ENCODE data around the gene COL21A1.

Gene COL21A1

GRCh38 chr6:56151609-56152224 is 95.7 kb downstream of the COL21A1 start:
- no peak for DNase-seq (ENCODE audit: extremely low spot score)
- ChIA-PET POLR2A (no interaction called here), CTCF (no interaction called here)
- no peak for TF ChIP-seq CTCF (IDR thresholded peaks at IDR 0.05; ENCODE audit: control extremely low read depth, extremely low read depth, low read depth, missing control alignments)

GRCh38 chr6:56148488-56149186 is 98.7 kb downstream of the COL21A1 start:
- ChIA-PET CTCF (interaction anchor here (1.1 to 1.2 kb wide), 2 partner anchors 21 to 91 kb away, joined by 3 read pairs; no protein-coding TSS in a partner anchor), POLR2A (no interaction called here)
- DNase-seq (ENCODE audit: extremely low spot score), result no peak
- TF ChIP-seq CTCF (IDR thresholded peaks at IDR 0.05; ENCODE audit: control extremely low read depth, extremely low read depth, low read depth, missing control alignments), result no peak

- ChIA-PET CTCF (interaction anchor here (1.1 to 1.3 kb wide), 2 partner anchors 10 to 92 kb away, joined by 3 to 4 read pairs; no protein-coding TSS in a partner anchor), POLR2A (no interaction called here)
- no peak for DNase-seq (ENCODE audit: extremely low spot score)
- TF ChIP-seq CTCF (IDR thresholded peaks at IDR 0.05; ENCODE audit: control extremely low read depth, extremely low read depth, low read depth, missing control alignments), result no peak
Measured at GRCh38 chr6:56147766-56148165, 99.6 kb downstream of the COL21A1 start.

GRCh38 chr6:56146086-56146485 is 101.3 kb downstream of the COL21A1 start:
- TF ChIP-seq CTCF (IDR thresholded peaks at IDR 0.05; ENCODE audit: control extremely low read depth, extremely low read depth, low read depth, missing control alignments), result no peak
- POLR2A ChIA-PET, result no interaction called here
- CTCF ChIA-PET, result interaction anchor here (0.9 to 1.4 kb wide), 3 partner anchors 16 to 22 kb away, joined by 3 read pairs; no protein-coding TSS in a partner anchor
- no peak for DNase-seq (ENCODE audit: extremely low spot score)

- no peak for TF ChIP-seq CTCF (IDR thresholded peaks at IDR 0.05; ENCODE audit: control extremely low read depth, extremely low read depth, low read depth, missing control alignments)
- CTCF ChIA-PET, result interaction anchor here (1.2 kb wide), 1 partner anchor 16 kb away, joined by 3 read pairs; no protein-coding TSS in a partner anchor
- no peak for DNase-seq (ENCODE audit: extremely low spot score)
- POLR2A ChIA-PET, result no interaction called here
Measured at GRCh38 chr6:56145616-56146015, 101.8 kb downstream of the COL21A1 start.

GRCh38 chr6:56144538-56145324 is 102.6 kb downstream of the COL21A1 start:
- CTCF ChIA-PET, result interaction anchor here (1.2 kb wide), 1 partner anchor 15 kb away, joined by 3 read pairs; no protein-coding TSS in a partner anchor
- DNase-seq (ENCODE audit: extremely low spot score), result no peak
- TF ChIP-seq CTCF (IDR thresholded peaks at IDR 0.05; ENCODE audit: control extremely low read depth, extremely low read depth, low read depth, missing control alignments), result no peak

More at GRCh38 chr6:56144538-56145324, 102.6 kb downstream of the COL21A1 start:
- POLR2A ChIA-PET, result no interaction called here
